Activated CD4-positive, CD25-positive, alpha-beta regulatory T cell treated with anti-CD3 and anti-CD28 coated beads, Interleukin-2, amount 50 U/mL, for 16 hours (primary cell): ENCODE data around the gene RERE.
A peak's percentile ranks its signal among the peaks of the same experiment; 100 is the strongest.

Experiments used
- DNase-seq: peaks from one replicate; pipeline ENCODE4 v3.0.0-alpha.2; 2020; ENCODE audit warnings: low read depth, low spot score

The RERE gene

GRCh38 chr1:8334106-8334851 is 483.2 kb downstream of the RERE start:
- DNase-seq, result no peak

- no peak for DNase-seq
Measured at GRCh38 chr1:8333246-8333987, 484.0 kb downstream of the RERE start.

- DNase-seq, result no peak
Measured at GRCh38 chr1:8332806-8333205, 484.6 kb downstream of the RERE start.

GRCh38 chr1:8330271-8331125 is 486.9 kb downstream of the RERE start:
- DNase-seq, result no peak

- no peak for DNase-seq
Measured at GRCh38 chr1:8329858-8330257, 487.6 kb downstream of the RERE start.

GRCh38 chr1:8329439-8329838 is 488.0 kb downstream of the RERE start:
- no peak for DNase-seq

GRCh38 chr1:8328271-8328670 is 489.2 kb downstream of the RERE start:
- no peak for DNase-seq

GRCh38 chr1:8326265-8326664 is 491.2 kb downstream of the RERE start:
- DNase-seq, result no peak

- no peak for DNase-seq
Measured at GRCh38 chr1:8325771-8326170, 491.7 kb downstream of the RERE start.

- no peak for DNase-seq
Measured at GRCh38 chr1:8324176-8324810, 493.1 kb downstream of the RERE start.

GRCh38 chr1:8323706-8324105 is 493.7 kb downstream of the RERE start:
- DNase-seq, result no peak

GRCh38 chr1:8321612-8322011 is 495.8 kb downstream of the RERE start:
- DNase-seq, result no peak

GRCh38 chr1:8318436-8318835 is 499.0 kb downstream of the RERE start:
- no peak for DNase-seq

GRCh38 chr1:8317647-8318381 is 499.6 kb downstream of the RERE start, which contains the start of gene SLC45A1:
SLC45A1 (plus strand) TSS chr1:8318114; CDS start chr1:8324330, 6,216 bp downstream.
- DNase-seq, result peak; percentile 44

- no peak for DNase-seq
Measured at GRCh38 chr1:8315573-8316475, 501.6 kb downstream of the RERE start.

GRCh38 chr1:8314346-8315280 is 502.8 kb downstream of the RERE start:
- DNase-seq, result no peak

GRCh38 chr1:8313231-8313630 is 504.2 kb downstream of the RERE start:
- DNase-seq, result no peak
